Measurements from ENCODE around the gene ACRBP.

GRCh38 chr12:6652391-6652790 is 5.2 kb upstream of the ACRBP start:
- no peak for TF ChIP-seq POLR2AphosphoS5 (IDR thresholded peaks at IDR 0.05; ENCODE audit: low read depth, low read length)
- no peak for TF ChIP-seq POLR2A (IDR thresholded peaks at IDR 0.05; ENCODE audit: low read depth, low read length)
- TF ChIP-seq PAX5 (IDR thresholded peaks at IDR 0.05; ENCODE audit: insufficient read depth, low read length, severe bottlenecking) = no peak
- no peak for TF ChIP-seq TAF1 (IDR thresholded peaks at IDR 0.05; ENCODE audit: low read depth, low read length)
- no peak for TF ChIP-seq SPI1 (IDR thresholded peaks at IDR 0.05; ENCODE audit: low read depth, low read length)
- no peak for TF ChIP-seq POU2F2 (IDR thresholded peaks at IDR 0.05; ENCODE audit: low read depth, low read length)
